ENCODE measurements around the gene DENND10.

DNA sequence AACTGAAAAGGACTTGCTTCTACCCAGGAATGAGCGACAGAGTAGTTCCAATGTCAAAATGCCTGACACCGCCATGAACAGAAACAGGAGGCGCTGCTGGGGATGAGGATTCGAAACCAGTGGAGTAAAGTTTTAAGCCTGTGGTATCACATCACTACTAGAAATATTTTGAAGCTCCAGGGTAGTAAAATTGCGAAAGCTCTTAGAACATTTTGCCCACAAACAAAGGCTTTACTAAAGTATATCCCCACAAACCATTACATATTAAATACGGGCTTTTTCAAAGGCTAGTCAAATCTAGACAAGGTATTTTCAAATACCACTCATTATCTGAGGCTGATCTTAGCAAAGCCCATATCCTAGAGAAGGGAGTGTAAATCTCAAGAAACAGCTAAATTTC is 72.3 kb downstream of the DENND10 start:
- TF ChIP-seq, protein P1, sequence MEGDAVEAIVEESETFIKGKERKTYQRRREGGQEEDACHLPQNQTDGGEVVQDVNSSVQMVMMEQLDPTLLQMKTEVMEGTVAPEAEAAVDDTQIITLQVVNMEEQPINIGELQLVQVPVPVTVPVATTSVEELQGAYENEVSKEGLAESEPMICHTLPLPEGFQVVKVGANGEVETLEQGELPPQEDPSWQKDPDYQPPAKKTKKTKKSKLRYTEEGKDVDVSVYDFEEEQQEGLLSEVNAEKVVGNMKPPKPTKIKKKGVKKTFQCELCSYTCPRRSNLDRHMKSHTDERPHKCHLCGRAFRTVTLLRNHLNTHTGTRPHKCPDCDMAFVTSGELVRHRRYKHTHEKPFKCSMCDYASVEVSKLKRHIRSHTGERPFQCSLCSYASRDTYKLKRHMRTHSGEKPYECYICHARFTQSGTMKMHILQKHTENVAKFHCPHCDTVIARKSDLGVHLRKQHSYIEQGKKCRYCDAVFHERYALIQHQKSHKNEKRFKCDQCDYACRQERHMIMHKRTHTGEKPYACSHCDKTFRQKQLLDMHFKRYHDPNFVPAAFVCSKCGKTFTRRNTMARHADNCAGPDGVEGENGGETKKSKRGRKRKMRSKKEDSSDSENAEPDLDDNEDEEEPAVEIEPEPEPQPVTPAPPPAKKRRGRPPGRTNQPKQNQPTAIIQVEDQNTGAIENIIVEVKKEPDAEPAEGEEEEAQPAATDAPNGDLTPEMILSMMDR (IDR thresholded peaks at IDR 0.05; ENCODE audit: poor library complexity), result no peak
- TF ChIP-seq EZH2 (IDR thresholded peaks at IDR 0.05; ENCODE audit: borderline replicate concordance) (no peak), EZH2phosphoT487 (IDR thresholded peaks at IDR 0.05; ENCODE audit: low read depth, severe bottlenecking, unreplicated experiment) (no peak)

Measured in hepatocyte (in vitro differentiated cells).